Neuron (in vitro differentiated cells): ENCODE measurements around the gene ANAPC1.
"Not testable (repeated sequence)": the region's sequence is repeated elsewhere in the genome, so short reads cannot be mapped to it uniquely, and the experiment has no call there.

Source experiments
- H2AFZ ChIP-seq: one replicate; pipeline ENCODE4 v1.6.1; 2013; ENCODE audit warnings: low read depth, mild to moderate bottlenecking, inconsistent platforms, low read length, moderate library complexity
- H3K27me3 ChIP-seq: one replicate; pipeline ENCODE4 v1.6.1; 2013; ENCODE audit warnings: low read length; ENCODE audit not compliant: insufficient read depth
- H3K36me3 ChIP-seq: one replicate; pipeline ENCODE4 v1.6.1; 2013; ENCODE audit warnings: low read length; ENCODE audit not compliant: insufficient read depth
- H3K4me1 ChIP-seq: one replicate; pipeline ENCODE4 v1.6.1; 2013; ENCODE audit warnings: low read length; ENCODE audit not compliant: insufficient read depth
- H3K4me3 ChIP-seq: 2 replicates; pipeline ENCODE4 v1.5.1; 2013; ENCODE audit warnings: mild to moderate bottlenecking, low read length, moderate library complexity
- H3K9me3 ChIP-seq: one replicate; pipeline ENCODE4 v1.6.1; 2013; ENCODE audit warnings: low read length

The ANAPC1 gene

DNA sequence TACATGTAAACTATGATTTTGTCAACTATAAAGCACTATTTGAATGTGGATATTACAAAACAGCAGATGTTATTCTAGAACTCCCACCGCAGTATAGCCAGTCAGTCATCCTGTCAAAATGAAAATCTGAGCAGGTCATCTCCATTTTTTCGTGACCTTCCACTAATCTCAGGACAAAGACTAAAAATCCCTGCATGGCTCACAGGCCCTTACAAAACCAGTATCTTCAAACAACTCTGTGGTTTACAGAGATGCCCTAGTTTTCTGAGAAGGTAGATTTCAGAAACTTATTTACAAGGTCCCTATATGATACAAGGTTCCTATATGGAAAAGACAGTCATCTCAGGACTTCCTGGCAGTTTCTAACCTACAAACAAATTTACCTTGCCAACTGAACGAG is 49.8 kb downstream of the ANAPC1 start:
- not testable (repeated sequence) for H3K4me1 ChIP-seq, H3K27me3 ChIP-seq, H3K4me3 ChIP-seq, H2AFZ ChIP-seq, H3K9me3 ChIP-seq
- peaks cover 30% of the 10 kb centered on the region for H3K36me3 ChIP-seq

DNA sequence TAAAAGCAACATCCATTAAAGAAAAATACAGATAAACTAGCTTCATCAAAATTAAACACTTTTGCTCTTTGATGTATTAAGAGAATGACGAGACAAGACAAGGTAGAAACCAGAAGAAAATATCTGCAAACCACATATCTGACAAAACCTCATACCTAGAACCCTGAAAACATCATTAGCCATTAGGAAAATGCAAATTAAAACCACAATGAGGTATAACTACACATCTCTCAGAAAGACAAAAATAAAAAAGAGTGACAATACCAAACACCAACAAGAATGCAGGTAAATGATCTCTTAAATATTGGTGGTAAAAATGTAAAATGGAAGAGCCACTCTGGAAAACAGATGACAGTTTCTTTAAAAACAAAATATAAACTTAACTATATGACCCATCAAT is 53.5 kb downstream of the ANAPC1 start:
- H3K4me1 ChIP-seq, H2AFZ ChIP-seq, H3K9me3 ChIP-seq, H3K4me3 ChIP-seq, H3K27me3 ChIP-seq: not testable (repeated sequence)
- H3K36me3 ChIP-seq, result peaks cover 25% of the 10 kb centered on the region

DNA sequence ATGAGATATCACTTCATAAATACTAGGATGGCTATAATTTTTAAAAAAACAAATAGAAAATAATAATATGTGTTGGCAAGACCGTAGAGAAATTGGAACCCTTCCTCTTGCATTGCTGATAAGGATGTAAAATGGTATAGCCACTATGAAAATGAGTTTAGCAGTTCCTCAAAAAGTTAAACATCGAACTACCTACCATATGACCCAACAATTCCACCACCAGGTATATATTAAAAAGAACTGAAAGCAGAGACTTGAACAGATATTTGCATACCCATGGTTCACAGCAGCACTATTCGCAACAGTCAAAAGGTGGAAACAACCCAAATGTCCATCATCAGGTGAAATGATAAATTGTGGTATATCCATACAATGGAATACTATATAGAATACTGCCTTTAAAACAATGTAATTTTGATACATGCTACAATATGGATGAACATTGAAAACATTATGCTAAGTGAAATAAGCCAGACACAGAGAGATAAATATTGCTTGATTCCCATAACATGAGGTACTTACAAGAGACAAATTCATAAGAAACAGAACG is 55.7 kb downstream of the ANAPC1 start:
- not testable (repeated sequence) for H3K9me3 ChIP-seq, H3K4me3 ChIP-seq, H3K4me1 ChIP-seq, H2AFZ ChIP-seq, H3K27me3 ChIP-seq
- peaks cover 27% of the 10 kb centered on the region for H3K36me3 ChIP-seq

DNA sequence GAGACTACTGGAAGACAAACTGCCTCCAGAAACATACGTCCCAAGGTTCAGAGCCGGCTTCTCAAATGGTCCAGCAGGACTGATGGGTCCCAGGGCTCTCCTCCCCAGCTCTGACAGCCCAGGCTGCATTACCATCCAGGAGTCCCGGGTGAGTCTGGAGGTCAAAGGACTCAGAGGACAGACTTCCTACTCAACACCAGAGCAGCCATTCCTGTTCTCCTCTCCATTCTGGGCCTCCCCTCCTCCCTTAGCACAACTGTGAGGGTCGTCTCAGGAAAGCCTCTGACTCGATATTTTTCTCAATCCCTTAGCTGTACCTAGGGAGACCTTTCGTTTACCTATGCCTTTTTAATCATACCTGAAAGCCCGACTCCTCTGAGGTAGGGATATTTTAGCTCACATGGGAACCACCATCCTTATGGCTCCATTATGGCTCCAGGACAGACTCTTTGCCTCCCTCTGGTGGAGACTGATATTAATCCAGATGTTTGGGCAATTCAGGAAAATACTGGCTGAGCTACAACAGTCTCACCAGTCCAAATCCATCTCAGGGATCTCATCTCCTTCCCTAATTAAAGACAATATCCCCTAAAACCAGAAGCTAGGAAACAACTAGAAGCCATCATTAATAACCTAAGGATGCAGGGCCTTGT is 70.9 kb downstream of the ANAPC1 start:
- not testable (repeated sequence) for H2AFZ ChIP-seq, H3K9me3 ChIP-seq, H3K4me1 ChIP-seq, H3K27me3 ChIP-seq, H3K4me3 ChIP-seq, H3K36me3 ChIP-seq

DNA sequence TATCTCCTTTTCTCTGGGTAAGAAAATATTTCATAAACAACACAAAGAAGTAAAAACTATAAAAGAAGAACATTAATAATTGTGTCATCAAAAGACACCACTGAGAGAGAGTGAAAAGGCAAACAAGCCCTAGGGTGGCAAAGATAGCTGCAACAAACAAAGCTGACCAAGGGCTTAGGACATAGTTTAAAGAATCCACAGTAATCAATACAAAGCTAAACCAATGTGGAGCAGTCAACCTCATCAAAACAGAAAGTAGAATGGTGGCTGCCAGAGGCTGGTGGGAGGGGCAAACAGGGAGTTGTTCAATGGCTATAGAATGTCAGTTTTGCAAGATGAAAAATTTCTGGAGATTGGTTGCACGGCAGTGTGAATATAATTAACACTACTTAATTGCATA is 93.4 kb downstream of the ANAPC1 start:
- not testable (repeated sequence) for H3K4me1 ChIP-seq, H3K36me3 ChIP-seq, H2AFZ ChIP-seq, H3K9me3 ChIP-seq, H3K4me3 ChIP-seq, H3K27me3 ChIP-seq

DNA sequence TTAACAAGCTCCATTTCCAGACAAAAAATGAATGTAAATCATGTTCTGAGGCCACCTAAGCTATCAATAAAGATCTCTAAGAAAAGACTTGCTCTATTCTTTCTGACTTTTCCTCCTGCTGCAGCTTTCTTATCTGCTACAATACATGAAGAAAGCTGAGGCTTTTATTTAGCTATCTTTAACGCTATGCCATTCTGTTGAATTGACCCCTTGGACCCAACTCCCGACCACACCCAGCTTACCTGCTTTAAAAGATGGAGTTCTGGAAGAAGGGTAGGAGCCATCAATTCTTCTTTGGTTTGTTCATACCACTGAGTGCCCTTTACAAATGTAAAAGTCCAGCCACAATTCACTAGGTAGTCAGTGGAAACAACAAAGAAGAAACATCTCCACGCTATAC is 99.9 kb downstream of the ANAPC1 start:
- not testable (repeated sequence) for H3K4me3 ChIP-seq, H3K36me3 ChIP-seq, H3K4me1 ChIP-seq, H2AFZ ChIP-seq, H3K27me3 ChIP-seq, H3K9me3 ChIP-seq

DNA sequence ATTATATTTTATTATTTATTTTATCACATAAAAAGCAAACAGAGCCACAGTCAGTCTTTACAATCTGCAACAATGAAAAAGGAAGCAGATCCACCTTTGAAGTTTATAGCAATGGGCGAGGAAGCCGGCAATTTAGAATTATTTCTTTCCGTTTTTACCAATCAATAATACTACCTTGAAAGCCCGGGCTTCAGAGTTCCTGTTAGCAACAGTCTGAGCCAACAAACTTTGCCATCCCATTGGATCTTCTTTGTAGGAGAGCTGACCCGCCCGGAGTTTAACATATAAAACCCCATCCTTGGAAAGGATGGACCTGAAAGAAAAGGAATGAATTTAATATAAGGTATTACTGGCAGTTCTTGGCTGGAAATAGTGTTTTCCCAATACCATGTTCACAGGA is 101.8 kb downstream of the ANAPC1 start:
- H3K27me3 ChIP-seq, H3K4me3 ChIP-seq, H3K9me3 ChIP-seq, H3K4me1 ChIP-seq, H2AFZ ChIP-seq, H3K36me3 ChIP-seq: not testable (repeated sequence)

DNA sequence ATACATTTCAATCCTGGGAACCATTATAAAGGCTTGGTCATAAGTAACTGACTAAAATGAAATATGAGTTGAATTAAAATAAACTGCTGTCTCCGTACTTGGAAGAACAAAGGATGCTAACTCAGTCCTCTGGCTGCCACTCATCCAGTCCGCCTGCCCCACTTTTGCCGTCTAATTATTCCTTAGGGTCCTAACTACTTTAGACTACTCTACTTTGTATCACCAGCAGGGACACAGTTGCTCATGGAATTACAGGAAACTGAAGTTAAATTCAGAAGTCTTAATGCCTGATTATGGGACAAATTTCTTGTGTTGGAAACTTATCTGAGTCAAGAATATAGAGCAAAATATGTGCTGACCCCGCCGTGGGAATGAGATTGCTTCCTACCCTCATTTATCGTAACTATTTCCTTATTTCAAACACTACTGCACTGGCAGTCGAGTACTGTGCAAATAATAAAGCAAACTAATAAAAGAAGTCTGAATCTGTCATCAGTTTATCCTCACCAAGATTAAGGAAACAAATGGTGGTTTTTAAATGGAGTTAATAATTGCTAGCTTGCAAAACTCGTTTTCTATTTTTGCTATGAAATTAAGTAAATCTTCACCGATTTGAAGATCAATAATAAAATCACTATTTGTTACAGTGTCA is 102.4 kb downstream of the ANAPC1 start:
- H3K9me3 ChIP-seq, H3K4me1 ChIP-seq, H2AFZ ChIP-seq, H3K4me3 ChIP-seq, H3K27me3 ChIP-seq, H3K36me3 ChIP-seq: not testable (repeated sequence)

DNA sequence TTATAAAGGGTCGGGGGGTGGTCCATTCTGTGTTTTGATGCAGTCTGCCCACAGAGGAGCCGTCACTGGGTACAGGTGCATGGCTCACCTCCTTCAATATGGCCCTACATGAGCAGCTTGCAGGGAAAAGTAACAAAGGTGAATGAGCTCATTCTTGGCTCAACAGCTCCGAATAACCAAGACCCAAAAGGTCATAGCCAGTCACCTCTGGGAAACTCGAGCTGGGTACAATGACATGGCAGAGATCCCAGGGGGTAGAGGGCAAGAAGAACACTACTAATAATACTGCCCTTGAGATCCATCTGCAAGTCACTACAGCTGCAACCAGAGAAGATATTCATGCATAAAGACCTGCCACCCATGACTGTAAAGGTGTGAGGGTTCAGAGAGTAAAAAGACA is 106.8 kb downstream of the ANAPC1 start:
- not testable (repeated sequence) for H3K4me1 ChIP-seq, H2AFZ ChIP-seq, H3K9me3 ChIP-seq, H3K4me3 ChIP-seq, H3K27me3 ChIP-seq, H3K36me3 ChIP-seq

DNA sequence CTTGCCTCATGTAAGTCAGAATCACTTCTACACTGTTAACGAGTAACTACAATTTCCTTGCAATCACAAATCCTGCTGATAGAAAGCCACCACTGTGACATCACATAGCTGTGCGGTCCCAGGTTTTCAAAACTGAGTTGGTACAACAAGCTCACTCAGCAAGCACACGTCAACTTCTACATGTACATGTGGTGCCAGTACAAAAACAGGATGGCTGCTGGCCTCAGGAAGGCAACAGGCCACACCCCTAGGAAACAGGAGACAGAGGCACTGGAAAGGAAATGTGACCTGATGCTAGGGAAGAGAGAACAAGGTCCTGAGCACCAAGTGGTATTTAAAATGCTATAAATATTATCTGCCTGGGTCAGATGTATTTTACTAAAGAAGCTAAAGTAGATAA is 107.7 kb downstream of the ANAPC1 start:
- H3K4me1 ChIP-seq, H2AFZ ChIP-seq, H3K9me3 ChIP-seq, H3K27me3 ChIP-seq, H3K36me3 ChIP-seq, H3K4me3 ChIP-seq: not testable (repeated sequence)

DNA sequence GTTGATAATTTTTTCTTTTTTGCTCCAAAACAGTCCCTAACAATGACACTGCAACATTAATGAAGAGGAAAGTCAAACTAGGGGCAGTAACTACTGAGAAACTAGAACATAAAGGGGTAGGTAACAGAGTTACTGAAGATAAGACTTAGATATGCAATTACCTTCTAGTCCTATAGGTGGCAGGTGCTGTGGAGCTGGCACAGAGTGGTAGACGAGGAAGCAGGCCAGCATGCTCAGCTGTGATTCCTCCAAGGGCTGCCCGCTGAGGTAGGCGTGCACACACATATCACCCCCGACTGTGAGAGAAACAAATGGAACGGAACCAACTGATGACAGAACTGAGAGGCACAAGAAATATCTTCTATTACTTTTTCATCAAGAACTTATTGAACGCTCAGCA is 111.8 kb downstream of the ANAPC1 start:
- not testable (repeated sequence) for H3K36me3 ChIP-seq, H3K27me3 ChIP-seq, H3K4me1 ChIP-seq, H3K9me3 ChIP-seq, H2AFZ ChIP-seq, H3K4me3 ChIP-seq

DNA sequence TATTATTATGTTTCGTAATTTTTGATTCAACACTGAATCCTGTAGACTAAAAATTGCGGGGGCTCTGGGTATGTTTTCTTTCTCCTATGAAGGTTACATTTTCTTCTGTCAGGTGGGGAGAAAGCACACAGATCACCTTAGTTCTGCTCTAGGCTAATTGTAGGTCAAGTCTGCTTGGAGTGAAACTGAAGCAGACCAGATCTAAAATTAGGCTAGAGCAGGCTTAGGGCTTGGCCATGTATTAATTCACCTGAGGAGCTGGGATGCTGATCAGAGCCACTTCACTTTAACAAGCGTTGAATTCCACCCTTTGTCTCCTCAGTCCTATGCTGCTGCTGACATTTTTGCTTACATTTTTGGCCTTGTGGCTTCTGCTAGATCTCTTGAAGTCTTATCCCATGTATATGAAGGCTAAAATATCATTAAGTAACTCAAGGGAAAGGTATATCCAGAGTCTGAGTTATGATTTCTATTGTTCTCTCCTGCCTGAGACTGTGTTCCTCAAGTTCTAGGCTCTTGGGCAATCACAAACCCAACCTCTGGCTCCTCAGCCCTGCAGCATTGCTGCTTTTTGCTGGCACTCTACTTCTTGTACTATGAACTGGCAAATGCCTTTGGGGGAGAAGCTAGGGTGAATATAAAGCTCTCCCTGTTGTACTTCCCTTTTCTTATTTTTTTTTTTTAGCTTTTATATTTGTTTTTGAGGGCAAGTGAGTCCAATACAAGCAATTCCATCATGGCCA is 112.9 kb downstream of the ANAPC1 start:
- not testable (repeated sequence) for H2AFZ ChIP-seq, H3K9me3 ChIP-seq, H3K4me3 ChIP-seq, H3K4me1 ChIP-seq, H3K27me3 ChIP-seq, H3K36me3 ChIP-seq

DNA sequence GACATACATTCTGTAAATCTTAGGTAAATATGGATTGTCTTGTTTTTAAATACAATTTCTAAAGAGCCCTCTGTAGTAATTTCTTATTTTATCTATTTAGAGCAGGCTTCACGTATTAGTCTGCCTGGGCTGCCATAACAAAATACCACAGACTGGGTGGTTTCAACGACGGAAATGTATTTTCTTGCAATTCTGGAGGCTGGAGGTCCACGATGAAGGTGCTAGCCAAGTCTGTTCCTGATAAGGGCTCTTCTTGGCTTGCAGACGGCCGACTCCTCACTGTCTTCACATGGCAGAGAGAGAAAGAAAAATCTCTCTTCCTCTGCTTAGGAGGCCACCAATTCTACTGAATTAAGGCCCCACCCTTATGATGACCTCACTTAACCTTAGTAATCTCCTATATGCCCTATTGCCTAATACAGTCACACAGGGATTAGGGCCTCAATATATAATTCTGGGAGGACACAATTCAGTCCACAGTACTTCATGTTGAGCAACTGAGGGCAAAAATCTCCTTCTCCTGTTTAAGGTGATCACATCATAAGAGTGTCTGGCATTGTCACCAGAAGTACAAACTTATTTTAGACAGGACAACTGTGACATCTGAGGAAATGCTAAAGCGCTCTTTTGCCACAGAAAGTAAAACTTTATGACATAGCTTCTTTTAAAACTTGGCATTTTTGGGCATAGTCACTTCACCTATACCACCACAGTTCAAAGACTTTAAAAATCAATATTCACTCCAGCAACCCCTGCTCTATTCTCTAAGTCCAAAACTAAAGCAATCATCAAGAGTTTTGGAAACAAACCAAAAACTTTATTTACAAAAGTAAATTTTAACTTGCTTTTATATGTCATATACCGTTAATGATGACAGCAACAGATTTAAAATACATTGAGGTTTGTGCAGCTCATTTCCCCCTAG is 115.5 kb downstream of the ANAPC1 start:
- H3K27me3 ChIP-seq, H3K4me1 ChIP-seq, H3K9me3 ChIP-seq, H2AFZ ChIP-seq, H3K4me3 ChIP-seq, H3K36me3 ChIP-seq: not testable (repeated sequence)
